PC-9 (cell line): ENCODE data around the gene BCL2. TPM values are rescaled to one million over a fixed set of nuclear protein-coding genes. Genes with fewer than 3 reads are reported as not detected.

Experiments used
- BruUV-seq: library from RNA; stranded (reverse); fragments of 400-500 nt; replicated peaks from 2 replicates; lab custom pipeline; 2021; lab: Mats Ljungman, UMichigan
- CTCF ChIA-PET: fragments of 300-600 bp; sonication (Branson Sonifier 250); formaldehyde crosslinking; loops from one replicate; lab custom pipeline; 2022; ENCODE audit warnings: antibody characterized with exemption; lab: Charles Lee
- POLR2A ChIA-PET: fragments of 300-600 bp; sonication (Branson Sonifier 250); formaldehyde crosslinking; loops from one replicate; lab custom pipeline; 2022; ENCODE audit warnings: antibody characterized with exemption; ENCODE audit not compliant: unreplicated experiment; lab: Charles Lee
- DNase-seq, 2 experiments: peaks; one replicate each; pipeline versions ENCODE4 v3.0.0 to v3.0.0-alpha.2; 2015 to 2022; ENCODE audit warnings: mixed read lengths in 1 of 2
- H2AFZ ChIP-seq: fragments of 200-600 bp; sonication (generic); 2 replicates; pipeline ENCODE4 v1.8.1; 2017; ENCODE audit warnings: antibody characterized with exemption
- H3F3A ChIP-seq: fragments of 200-600 bp; sonication (generic); 2 replicates; pipeline ENCODE4 v1.8.1; 2017; ENCODE audit warnings: antibody characterized with exemption, mild to moderate bottlenecking, low read depth; ENCODE audit not compliant: insufficient read depth
- H3K27ac ChIP-seq: fragments of 200-600 bp; sonication (generic); 2 replicates; pipeline ENCODE4 v1.6.1; 2016; ENCODE audit warnings: mixed run types
- H3K27me3 ChIP-seq: fragments of 200-600 bp; sonication (generic); 2 replicates; pipeline ENCODE4 v1.6.1; 2016; ENCODE audit warnings: low read depth, mixed run types; ENCODE audit not compliant: insufficient read depth
- H3K36me3 ChIP-seq: fragments of 200-600 bp; sonication (generic); 2 replicates; pipeline ENCODE4 v1.6.1; 2016; ENCODE audit warnings: low read depth, mixed run types
- H3K4me1 ChIP-seq: fragments of 200-600 bp; sonication (generic); replicated peaks from 2 replicates; pipeline ENCODE4 v1.6.1; 2016; ENCODE audit warnings: mixed run types; ENCODE audit not compliant: insufficient read depth
- H3K4me2 ChIP-seq: fragments of 200-600 bp; sonication (generic); 2 replicates; pipeline ENCODE4 v1.6.1; 2017; ENCODE audit warnings: mixed run types
- H3K4me3 ChIP-seq: fragments of 200-600 bp; sonication (generic); 2 replicates; pipeline ENCODE4 v1.6.1; 2016; ENCODE audit warnings: mixed run types
- H3K79me2 ChIP-seq: fragments of 200-600 bp; sonication (generic); 2 replicates; pipeline ENCODE4 v1.6.1; 2017; ENCODE audit warnings: low read depth, mixed run types
- H3K9me2 ChIP-seq: fragments of 200-600 bp; sonication (generic); 2 replicates; pipeline ENCODE4 v1.8.1; 2017; ENCODE audit warnings: mild to moderate bottlenecking; ENCODE audit not compliant: insufficient read depth
- H3K9me3 ChIP-seq: fragments of 200-600 bp; sonication (generic); 2 replicates; pipeline ENCODE4 v1.8.1; 2016; ENCODE audit warnings: low read depth; ENCODE audit not compliant: insufficient read depth
- H4K20me1 ChIP-seq: fragments of 200-600 bp; sonication (generic); 2 replicates; pipeline ENCODE4 v1.8.1; 2017; ENCODE audit not compliant: insufficient read depth
- EZH2 ChIP-seq: fragments of 200-600 bp; sonication (generic); IDR thresholded peaks from 2 replicates; pipeline ENCODE4 v1.8.0; 2017; ENCODE audit warnings: antibody characterized with exemption, low read depth
- intact Hi-C: fragments of 100-400 bp; cut with micrococcal nuclease; formaldehyde crosslinking; loops from one replicate; pipeline ENCODE4 v1.10.0; 2022; ENCODE audit not compliant: unreplicated experiment
- total RNA-seq: library from RNA; stranded (reverse); gene quantifications from 2 replicates; pipeline ENCODE4 v1.2.3, GENCODE V29; 2021
- TF ChIP-seq, protein P1 (sequence below): fragments of 200-600 bp; sonication (generic); conservative IDR thresholded peaks from 2 replicates; pipeline ENCODE4 v1.6.1; 2017; ENCODE audit warnings: mixed run types, antibody characterized with exemption, mild to moderate bottlenecking, moderate library complexity

Gene BCL2
- total RNA-seq, 1 experiment from 2014 or later, result 2.0 TPM

GRCh38 chr18:63199743-63200241 is 119.8 kb downstream of the BCL2 start:
- H3K4me3 ChIP-seq, result no peak overlapping the region
- H4K20me1 ChIP-seq, result no peaks in the 10 kb centered on the region
- no peak for TF ChIP-seq EZH2
- TF ChIP-seq, protein P1, sequence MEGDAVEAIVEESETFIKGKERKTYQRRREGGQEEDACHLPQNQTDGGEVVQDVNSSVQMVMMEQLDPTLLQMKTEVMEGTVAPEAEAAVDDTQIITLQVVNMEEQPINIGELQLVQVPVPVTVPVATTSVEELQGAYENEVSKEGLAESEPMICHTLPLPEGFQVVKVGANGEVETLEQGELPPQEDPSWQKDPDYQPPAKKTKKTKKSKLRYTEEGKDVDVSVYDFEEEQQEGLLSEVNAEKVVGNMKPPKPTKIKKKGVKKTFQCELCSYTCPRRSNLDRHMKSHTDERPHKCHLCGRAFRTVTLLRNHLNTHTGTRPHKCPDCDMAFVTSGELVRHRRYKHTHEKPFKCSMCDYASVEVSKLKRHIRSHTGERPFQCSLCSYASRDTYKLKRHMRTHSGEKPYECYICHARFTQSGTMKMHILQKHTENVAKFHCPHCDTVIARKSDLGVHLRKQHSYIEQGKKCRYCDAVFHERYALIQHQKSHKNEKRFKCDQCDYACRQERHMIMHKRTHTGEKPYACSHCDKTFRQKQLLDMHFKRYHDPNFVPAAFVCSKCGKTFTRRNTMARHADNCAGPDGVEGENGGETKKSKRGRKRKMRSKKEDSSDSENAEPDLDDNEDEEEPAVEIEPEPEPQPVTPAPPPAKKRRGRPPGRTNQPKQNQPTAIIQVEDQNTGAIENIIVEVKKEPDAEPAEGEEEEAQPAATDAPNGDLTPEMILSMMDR, result no peak
- intact Hi-C loops, result no loop called here
- no peak overlapping the region for H2AFZ ChIP-seq
- no TSS peak for BruUV-seq
- ChIA-PET POLR2A (no interaction called here), CTCF (no interaction called here)
- H3K4me2 ChIP-seq, result no peak overlapping the region
- no peaks in the 10 kb centered on the region for H3K4me1 ChIP-seq
- H3F3A ChIP-seq, result peaks cover 13% of the 10 kb centered on the region
- no peak overlapping the region for H3K27ac ChIP-seq
- no peaks in the 10 kb centered on the region for H3K27me3 ChIP-seq
- H3K9me3 ChIP-seq, result no peaks in the 10 kb centered on the region
- no peaks in the 10 kb centered on the region for H3K9me2 ChIP-seq
- H3K79me2 ChIP-seq, result no peaks in the 10 kb centered on the region
- no peak for DNase-seq
- no peaks in the 10 kb centered on the region for H3K36me3 ChIP-seq

- CTCF ChIA-PET, result no interaction called here
- no peak overlapping the region for H2AFZ ChIP-seq
- intact Hi-C loops, result no loop called here
Observed at GRCh38 chr18:63198868-63199742, 120.5 kb downstream of the BCL2 start.

GRCh38 chr18:63198098-63198760 is 121.3 kb downstream of the BCL2 start:
- H3K4me1 ChIP-seq, result no peaks in the 10 kb centered on the region
- H2AFZ ChIP-seq, result no peak overlapping the region
- H3K9me3 ChIP-seq, result no peaks in the 10 kb centered on the region
- no peaks in the 10 kb centered on the region for H3K79me2 ChIP-seq
- no peaks in the 10 kb centered on the region for H3K27me3 ChIP-seq
- no peaks in the 10 kb centered on the region for H3K36me3 ChIP-seq
- H3K27ac ChIP-seq, result no peak overlapping the region
- intact Hi-C loops, result no loop called here
- H3K4me3 ChIP-seq, result no peak overlapping the region
- no peak for DNase-seq
- peaks cover 13% of the 10 kb centered on the region for H3F3A ChIP-seq
- no peaks in the 10 kb centered on the region for H4K20me1 ChIP-seq
- BruUV-seq, result no TSS peak
- H3K9me2 ChIP-seq, result no peaks in the 10 kb centered on the region
- POLR2A ChIA-PET, result no interaction called here
- CTCF ChIA-PET, result no interaction called here
- H3K4me2 ChIP-seq, result no peak overlapping the region
- TF ChIP-seq, protein P1, result no peak
- TF ChIP-seq EZH2, result no peak

More at GRCh38 chr18:63198868-63199742, 120.5 kb downstream of the BCL2 start:
- Histone ChIP-seq H3K36me3 (no peaks in the 10 kb centered on the region), H3F3A (peaks cover 13% of the 10 kb centered on the region), H3K27ac (no peak overlapping the region), H4K20me1 (no peaks in the 10 kb centered on the region), H3K9me2 (no peaks in the 10 kb centered on the region), H3K4me1 (no peaks in the 10 kb centered on the region), H3K9me3 (no peaks in the 10 kb centered on the region), H3K79me2 (no peaks in the 10 kb centered on the region), H3K4me2 (no peak overlapping the region), H3K4me3 (no peak overlapping the region), H3K27me3 (no peaks in the 10 kb centered on the region)
- POLR2A ChIA-PET, result no interaction called here
- DNase-seq, result no peak
- TF ChIP-seq, protein P1, result no peak
- no peak for TF ChIP-seq EZH2
- BruUV-seq, result no TSS peak
